Upper lobe of right lung (tissue), 1 donor: Measurements from ENCODE around the gene CELF4. TPM values are rescaled to one million over a fixed set of nuclear protein-coding genes. Genes with fewer than 3 reads are reported as not detected.

Source experiments
- ATAC-seq: fragments of 200-7000 bp; cut with Tn5 transposase; one replicate; pipeline ENCODE4 v1.9.1; 2020; ENCODE audit warnings: mild to moderate bottlenecking, moderate library complexity
- DNase-seq: peaks from one replicate; pipeline ENCODE4 v3.0.0-alpha.2; 2020
- H3K27ac ChIP-seq: fragments of 200-600 bp; one replicate; pipeline ENCODE4 v1.8.0; 2022
- H3K27me3 ChIP-seq: fragments of 200-600 bp; one replicate; pipeline ENCODE4 v1.8.0; 2022; ENCODE audit warnings: mild to moderate bottlenecking
- H3K36me3 ChIP-seq: fragments of 200-600 bp; one replicate; pipeline ENCODE4 v1.8.0; 2022
- H3K4me1 ChIP-seq: fragments of 200-600 bp; one replicate; pipeline ENCODE4 v1.8.0; 2022
- H3K4me3 ChIP-seq: fragments of 200-600 bp; one replicate; pipeline ENCODE4 v1.8.0; 2022; ENCODE audit warnings: mild to moderate bottlenecking
- H3K9me3 ChIP-seq: fragments of 200-600 bp; one replicate; pipeline ENCODE4 v1.8.0; 2022
- CTCF ChIP-seq: fragments of 200-600 bp; IDR thresholded peaks from one replicate; pipeline ENCODE4 v1.8.0; 2022; ENCODE audit warnings: antibody characterized with exemption
- intact Hi-C: fragments of 100-400 bp; cut with DNase I; formaldehyde crosslinking; loops from one replicate; pipeline ENCODE4 v1.11.0; 2022
- total RNA-seq: library from RNA; stranded (reverse); fragmentation: NEBNext Ultra II Directional; extraction: Animal tissue kit (Norgen Biotek cat#: 25700); gene quantifications from one replicate; pipeline ENCODE4 v1.2.1, GENCODE V29; 2021
- donor health status: DM: no; HTN: yes; CAD: no; lungs with severe emphysema.

CELF4 gene
- total RNA-seq, 1 donor from 2014 or later = 1.2 TPM

- ATAC-seq = no peak
- no peak for DNase-seq
- no peak for TF ChIP-seq CTCF
- Histone ChIP-seq H3K27ac (no peak overlapping the region), H3K4me1 (no peaks in the 10 kb centered on the region), H3K27me3 (peaks cover 11% of the 10 kb centered on the region), H3K9me3 (no peaks in the 10 kb centered on the region), H3K36me3 (no peaks in the 10 kb centered on the region), H3K4me3 (no peak overlapping the region)
- intact Hi-C loops = no loop called here
These were observed 318.0 kb downstream of the CELF4 start for GRCh38 chr18:37247497-37248161.

DNA sequence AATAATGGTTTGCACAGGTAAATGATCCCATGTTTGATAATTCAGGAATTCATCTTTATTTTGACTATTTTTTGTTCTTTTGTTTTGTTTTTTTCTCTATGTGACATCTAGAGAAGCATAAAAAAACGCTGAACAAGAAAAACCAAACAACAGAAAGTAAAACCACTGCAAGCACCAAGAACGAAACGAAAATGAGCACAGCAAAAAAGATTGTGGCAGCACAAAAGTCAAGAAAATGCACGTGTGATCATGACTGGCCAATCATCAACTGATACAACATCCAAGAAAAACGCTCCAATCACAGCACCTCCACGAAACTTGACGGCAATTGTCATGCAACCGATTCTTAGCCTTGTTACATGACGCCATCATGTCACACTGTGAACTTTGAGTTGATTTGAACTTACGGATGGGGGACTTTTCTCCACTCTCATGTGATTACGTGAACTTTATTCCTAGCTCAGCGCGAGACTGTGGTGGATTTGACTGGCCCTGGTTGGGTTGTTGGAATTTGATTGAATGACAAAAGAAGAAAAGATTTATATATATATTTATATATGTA is 318.7 kb downstream of the CELF4 start:
- Histone ChIP-seq H3K9me3 (no peaks in the 10 kb centered on the region), H3K27ac (no peak overlapping the region), H3K36me3 (no peaks in the 10 kb centered on the region), H3K4me1 (no peaks in the 10 kb centered on the region), H3K27me3 (peaks cover 9% of the 10 kb centered on the region), H3K4me3 (no peak overlapping the region)
- no peak for ATAC-seq
- TF ChIP-seq CTCF = no peak
- intact Hi-C loops = no loop called here
- no peak for DNase-seq

DNA sequence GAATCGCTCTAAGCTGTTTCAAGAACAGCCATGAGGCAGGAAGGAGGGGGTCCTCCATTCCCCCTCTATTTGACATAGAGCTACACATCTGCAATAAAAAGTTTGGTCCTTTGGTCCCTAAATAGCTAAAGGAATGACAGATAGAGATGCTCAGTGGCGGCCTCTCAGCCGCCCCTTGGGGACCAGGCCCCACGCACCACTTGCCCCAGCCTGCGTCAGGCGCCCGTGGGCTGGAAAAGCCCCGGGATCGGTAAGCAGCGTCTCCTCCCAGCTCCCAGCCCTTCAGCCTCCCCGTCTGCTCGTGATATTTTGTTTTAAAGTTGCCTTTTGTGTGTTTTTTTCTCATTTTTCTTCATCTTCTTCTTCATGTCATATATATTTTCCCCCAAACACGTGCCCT is 321.0 kb downstream of the CELF4 start:
- no peaks in the 10 kb centered on the region for H3K9me3 ChIP-seq
- TF ChIP-seq CTCF = no peak
- no peak overlapping the region for H3K4me3 ChIP-seq
- H3K36me3 ChIP-seq = no peaks in the 10 kb centered on the region
- DNase-seq = no peak
- intact Hi-C loops = no loop called here
- H3K27me3 ChIP-seq = peaks cover 9% of the 10 kb centered on the region
- no peak overlapping the region for H3K27ac ChIP-seq
- H3K4me1 ChIP-seq = no peaks in the 10 kb centered on the region
- no peak for ATAC-seq

DNA sequence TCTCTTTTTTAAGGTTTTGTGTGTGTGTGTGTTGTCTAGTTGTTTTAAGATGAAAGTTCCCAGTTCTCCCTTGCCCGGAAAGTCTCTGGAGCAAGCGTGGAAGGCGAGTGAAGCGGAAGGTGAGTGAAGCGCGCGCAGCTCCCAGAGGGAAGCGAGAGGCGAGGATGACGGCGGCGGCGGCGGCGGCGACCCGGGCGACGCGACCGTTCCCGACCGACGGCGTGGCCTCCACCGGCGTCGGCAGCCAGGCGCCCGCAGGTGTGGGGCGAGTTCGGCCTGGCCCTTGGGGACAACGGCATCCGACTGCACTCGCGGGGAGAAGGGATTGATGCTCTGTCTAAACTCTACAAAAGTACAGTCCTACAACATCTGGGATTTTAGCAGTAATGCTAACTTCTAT is 321.9 kb downstream of the CELF4 start:
- DNase-seq = no peak
- intact Hi-C loops = no loop called here
- Histone ChIP-seq H3K9me3 (no peaks in the 10 kb centered on the region), H3K36me3 (no peaks in the 10 kb centered on the region), H3K4me3 (no peak overlapping the region), H3K27me3 (peaks cover 6% of the 10 kb centered on the region), H3K27ac (no peak overlapping the region), H3K4me1 (no peaks in the 10 kb centered on the region)
- TF ChIP-seq CTCF = no peak
- ATAC-seq = no peak

- no peak for ATAC-seq
- Histone ChIP-seq H3K27me3 (peaks cover 6% of the 10 kb centered on the region), H3K36me3 (no peaks in the 10 kb centered on the region), H3K4me3 (no peak overlapping the region), H3K9me3 (no peaks in the 10 kb centered on the region), H3K4me1 (no peaks in the 10 kb centered on the region), H3K27ac (no peak overlapping the region)
- no peak for TF ChIP-seq CTCF
- no peak for DNase-seq
- intact Hi-C loops = no loop called here
These were observed 322.6 kb downstream of the CELF4 start for GRCh38 chr18:37242826-37243560.
